NOMO-1 treated with dmso at 0.1 percent for 144 hours (cell line): ENCODE measurements around the gene KRT73.

ENCODE experiments used
- DNase-seq: peaks from one replicate; lab custom pipeline; 2025; ENCODE audit not compliant: unreplicated experiment; lab: John Stamatoyannopoulos, UW

Gene KRT73

DNA sequence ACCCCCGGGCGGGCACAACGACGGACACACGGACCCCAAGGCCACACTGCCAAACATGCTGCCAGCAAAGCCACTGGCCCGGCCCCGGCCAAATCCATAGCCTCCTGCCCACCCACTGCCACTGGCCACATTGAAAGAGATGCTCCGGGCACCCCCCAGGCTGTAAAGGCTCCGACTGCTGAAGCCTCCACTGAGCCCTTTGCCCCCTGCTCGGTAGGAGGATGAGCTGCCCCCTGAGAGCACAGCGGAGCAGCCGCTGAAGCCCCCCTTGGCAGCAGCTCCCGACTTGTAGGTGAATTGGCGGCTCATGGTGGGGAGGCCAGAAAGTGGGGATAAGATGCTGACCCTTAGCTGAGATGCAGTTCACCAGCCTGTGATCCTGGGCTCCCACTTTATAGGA is at the start of gene KRT73:
Gene KRT73, minus strand, starts transcription at position 344 of the 400 bp plus-strand sequence. Its CDS starts 35 bp downstream, at position 309.
- DNase-seq, result no peak

DNA sequence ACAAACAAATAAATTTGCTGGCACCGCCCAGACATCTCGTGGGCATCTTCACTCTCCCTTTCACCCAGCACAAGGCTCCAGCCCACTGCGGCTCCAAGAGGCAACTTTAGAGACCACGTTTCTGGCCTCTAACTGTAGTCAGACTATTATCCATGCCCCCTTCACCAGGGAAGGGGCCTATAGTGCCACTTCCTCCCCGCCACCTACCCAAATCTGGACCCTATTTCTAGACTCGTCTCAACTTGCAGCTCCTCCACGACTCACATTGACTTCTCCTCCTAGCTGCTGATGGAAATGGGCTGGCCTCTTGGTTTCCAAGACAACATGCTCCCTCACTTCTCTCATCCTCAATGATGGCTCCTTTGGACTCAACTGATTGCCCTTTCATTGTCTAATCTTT is 49.6 kb upstream of the KRT73 start:
- DNase-seq, result no peak

DNA sequence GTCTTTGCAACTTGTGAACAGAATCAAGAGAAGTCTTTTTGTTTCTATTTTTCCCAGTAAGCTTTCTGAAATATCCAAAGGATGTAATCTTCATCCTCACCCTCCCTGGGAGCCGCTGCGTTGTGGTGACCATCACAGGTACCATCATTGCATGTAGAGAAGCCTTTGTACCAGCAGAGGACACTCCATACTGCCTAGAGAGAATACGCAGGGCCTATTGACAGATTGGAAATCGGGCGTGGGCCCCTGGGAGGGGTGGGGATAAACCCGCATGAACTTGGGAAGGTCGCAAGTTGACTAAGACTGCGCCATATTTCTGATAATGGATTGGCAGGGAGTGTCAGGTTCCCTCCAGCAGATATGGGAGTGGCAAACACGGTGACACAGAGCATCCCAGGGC is 49.1 kb upstream of the KRT73 start:
- no peak for DNase-seq

DNA sequence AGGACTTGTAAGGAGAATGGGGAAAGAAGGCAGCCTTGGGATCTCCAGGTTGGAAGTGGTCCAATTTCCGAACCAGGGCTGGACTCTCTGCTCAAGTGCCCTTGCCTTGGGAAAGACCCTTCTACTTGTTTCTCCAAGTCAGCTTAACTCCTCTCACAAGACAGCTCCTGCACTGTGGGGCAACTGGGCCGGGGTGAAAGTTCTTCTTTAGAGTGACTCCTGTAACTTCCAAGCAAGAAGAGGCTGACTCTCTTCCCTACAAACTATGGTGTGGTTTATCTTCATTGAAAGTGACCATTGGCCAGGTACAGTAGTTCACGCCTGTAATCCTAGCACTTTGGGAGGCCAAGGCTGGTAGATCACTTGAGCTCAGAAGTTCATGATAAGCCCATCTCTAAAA is 48.1 kb upstream of the KRT73 start:
- no peak for DNase-seq

DNA sequence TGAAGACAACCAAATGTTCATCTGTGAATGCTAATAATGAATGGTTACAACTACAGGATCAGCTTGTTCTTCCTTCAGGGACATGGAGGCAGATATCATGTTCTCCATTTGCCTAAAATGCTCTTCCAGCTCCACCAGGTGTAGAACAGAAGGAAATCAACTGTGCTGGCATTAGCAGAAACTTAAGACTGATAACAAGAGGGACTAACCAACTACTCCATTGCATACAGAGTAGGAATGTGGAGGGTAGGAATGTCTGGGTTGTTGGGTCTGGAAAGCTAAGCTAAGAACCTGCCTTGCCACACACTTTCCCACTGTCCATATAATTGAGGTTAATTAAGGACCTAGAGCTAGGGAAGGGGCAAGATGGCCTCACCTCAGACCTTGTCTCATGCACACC is 45.1 kb upstream of the KRT73 start:
- no peak for DNase-seq

DNA sequence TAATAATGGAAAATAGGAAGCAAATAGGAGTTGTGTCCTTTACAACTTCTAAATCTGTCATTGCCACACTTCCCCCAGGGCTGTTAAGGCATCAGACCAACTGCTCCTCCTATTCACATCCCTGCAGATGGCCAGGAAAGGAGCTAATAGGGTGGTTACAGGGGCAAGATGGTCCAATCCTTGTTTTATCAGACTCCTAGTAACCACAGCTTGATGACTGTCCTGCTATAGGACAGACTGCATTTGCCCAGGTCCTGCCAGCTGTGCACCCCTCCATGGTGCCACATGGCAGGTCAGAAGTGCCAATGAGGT is 44.5 kb upstream of the KRT73 start:
- DNase-seq, result no peak

DNA sequence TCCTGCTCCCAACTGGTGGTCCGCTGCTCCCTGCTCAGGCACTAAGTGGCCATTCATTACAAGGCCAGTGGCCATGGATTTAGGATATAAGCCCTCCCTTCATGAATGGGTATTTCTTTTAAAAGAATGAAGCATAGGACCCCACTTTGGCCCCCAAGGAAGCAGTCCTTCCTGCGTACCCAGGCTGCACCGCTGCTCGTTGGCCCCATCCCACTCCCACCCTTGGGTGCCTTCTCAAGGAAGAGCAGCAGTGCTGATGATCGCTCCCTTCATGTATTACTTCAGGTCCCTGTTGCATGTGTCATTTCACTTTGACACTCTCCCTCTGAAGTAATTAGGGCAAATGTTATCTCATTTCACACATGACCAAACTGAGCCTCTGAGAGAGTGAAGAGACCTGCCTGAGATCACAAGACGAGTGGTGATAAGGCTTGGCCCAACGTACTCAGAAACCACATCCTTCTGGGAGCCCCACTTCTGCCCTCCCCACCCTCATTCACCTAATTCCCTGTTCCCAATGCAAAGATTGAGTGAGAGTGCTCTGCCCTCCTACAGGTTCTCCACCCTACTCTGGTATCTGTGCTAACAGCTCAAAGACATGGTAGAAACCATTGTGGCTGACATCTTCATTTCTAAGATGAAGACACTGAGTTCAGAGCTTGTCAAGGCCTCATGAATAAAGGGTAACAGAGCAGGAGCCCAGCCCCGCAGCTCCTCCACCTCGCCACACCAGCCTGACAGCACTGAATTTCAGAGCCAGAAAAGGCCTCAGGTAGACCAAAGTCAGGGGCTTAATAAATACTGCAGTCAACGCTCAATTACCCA is 43.9 kb upstream of the KRT73 start:
- no peak for DNase-seq

DNA sequence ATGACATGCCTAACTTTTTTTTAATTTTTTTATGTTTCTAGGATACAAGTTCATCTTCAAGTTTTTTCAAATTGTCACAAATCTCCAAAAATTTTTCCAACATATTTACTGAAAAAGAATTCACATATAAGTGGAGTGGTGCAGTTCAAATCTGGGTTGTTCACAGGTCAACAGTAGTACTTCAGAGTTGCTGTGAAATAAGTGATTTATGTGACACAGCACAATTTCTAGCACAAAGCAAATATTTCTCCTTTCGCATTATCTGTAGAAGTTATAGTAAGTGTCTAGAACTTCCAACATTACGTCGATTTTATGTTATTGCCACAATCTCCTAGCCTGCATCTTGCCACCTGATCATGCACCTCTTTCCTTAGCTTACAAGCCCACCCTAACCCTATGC is 43.3 kb upstream of the KRT73 start:
- no peak for DNase-seq

DNA sequence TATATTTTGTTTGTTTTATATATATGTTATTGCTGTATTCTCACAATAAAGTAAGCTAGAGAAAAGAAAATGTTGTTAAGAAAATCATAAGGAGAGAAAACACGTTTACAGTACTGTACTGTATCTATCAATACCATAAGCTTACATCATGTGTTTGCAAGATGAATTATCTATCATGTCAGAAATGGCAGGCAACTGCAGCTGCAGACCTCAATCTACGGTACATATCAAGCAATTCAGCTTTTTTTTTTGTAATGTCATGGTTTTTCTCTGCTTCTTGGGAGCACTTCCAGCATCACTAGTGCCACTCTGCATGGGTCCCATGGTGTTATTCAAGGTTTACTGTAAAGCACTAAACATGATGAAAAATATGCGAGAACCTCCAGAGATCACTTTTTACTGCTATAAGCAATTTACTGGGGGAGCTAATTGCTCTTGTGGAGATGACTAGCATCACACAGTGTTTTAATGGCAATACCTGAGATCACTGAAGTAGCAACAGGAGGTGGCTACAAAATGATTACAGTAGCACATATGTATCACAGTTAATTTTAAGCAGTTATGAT is 42.7 kb upstream of the KRT73 start:
- no peak for DNase-seq

DNA sequence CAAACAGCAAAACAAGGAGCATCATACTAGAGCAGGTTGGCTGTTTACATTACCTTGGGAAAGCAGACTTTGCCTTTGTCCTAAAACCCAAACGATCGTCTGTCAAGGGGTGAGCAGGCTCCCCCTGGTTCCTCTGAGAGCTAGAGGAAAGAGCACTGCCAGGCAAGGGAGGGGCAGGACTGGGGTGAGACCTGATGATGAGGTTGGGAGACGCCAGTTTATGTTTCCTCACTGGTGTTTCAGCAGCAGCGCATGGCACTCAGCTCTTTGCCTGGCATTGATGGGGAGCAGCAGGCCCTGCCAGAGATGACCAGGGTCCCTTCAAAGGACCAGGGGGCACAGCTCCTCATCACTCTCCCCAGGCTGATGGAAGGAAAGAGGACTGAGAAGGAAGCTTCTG is 41.6 kb upstream of the KRT73 start:
- DNase-seq, result no peak

DNA sequence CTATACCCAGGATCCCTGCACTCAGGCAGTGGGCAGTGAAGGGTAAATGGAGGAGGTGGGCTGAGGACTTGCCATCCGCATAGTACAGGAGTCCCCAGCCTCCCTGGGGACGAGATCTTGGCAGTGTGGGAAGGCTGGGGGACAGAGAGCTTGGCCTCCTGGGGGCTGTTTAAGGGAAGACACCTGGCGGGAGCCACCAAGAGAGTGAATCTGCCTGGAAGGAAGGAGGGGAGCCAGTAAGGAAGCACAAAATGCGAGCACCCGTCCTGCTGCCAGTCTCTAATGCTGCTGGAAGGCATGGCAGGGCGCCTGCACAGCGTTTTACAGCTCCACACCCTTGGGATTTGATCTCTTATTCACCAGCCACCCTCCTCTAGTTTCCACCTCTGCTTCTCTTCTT is 41.0 kb upstream of the KRT73 start:
- no peak for DNase-seq

DNA sequence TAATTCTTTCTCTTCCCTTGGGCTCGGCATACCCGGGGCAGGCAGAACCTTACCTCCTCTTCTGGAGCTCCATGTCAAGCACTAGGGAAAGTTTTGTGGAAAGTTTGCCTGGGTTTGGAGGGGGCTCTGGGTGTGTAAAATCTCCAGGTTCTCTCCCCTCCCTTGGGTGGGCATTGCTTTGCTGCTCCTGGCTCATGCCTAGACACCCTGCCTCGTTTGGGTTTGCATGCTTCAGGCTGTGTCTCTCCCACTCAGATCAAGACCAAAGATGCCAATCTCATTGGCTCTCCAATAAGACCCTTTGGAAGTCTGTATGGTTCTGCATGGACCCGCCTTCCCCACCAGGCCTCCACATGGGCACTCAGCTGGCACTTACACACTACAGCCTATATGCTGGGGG is 39.8 kb upstream of the KRT73 start:
- DNase-seq, result no peak

DNA sequence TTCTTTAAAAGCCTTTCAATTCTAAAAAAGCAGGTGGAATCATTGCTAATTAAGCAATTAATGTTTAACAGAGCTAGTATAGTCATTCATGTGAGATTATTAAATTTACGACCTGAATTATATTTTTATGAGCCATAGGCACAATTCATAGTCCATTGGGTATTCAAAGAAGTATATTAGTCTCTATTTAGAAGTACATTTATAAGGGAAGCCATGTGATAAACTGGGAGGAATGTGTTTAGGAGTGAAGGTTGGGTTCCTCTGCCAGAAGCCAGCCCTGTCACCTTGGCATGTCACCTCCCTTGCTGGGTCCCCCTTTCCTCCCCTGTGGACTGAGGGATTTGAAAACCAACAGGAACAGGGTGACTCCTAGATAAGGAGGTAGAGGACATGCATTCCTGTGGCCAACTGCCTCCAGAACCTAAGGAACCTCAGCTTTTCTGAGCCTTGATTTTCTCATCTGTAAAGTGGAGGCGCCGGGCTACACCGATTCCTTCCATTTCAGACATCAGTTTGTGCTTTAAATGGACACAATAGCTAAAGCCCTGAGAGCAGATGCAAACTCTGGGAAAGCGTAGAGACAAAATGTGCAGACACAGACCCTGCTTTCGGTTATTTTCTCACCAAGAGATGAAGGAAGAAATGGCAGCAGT is 39.0 kb upstream of the KRT73 start:
- no peak for DNase-seq

DNA sequence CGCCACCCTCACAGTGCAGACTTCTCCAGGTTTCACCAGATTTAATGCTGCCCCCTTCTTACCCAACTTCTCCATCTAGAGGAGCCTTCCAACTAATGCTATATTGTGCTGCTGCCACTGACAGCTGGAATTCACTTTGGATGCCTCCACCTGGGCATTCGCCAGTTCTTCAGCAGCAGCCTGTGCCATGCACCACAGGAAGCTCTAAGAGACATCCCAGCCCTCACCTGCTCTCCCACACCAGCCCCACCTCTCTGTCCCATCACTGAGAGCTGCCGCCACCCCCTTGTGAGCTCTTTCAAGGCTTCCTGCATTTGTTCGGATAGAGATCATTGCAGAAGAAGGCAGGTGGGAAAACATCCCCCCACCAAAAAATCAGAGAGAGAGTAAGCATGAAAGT is 38.3 kb upstream of the KRT73 start:
- DNase-seq, result no peak

DNA sequence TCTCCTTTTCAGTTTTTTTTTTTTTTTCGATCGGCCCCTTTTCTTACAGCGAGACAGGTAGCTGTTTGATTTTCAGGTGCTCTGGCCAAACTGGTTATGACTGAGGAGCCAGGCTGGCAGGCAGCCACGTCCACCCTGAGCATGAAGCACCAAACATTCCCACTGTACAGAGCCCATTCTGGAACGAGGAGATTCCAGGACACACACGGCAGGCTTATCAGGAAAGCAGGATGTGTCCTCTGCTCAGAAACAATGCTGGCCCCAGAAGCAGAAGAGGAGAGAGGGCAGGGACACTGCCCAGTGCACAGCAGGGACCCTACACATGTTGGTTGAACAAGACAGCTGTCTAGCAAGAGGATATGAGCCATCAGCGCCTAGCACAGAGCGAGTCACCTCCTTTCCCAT is 37.4 kb upstream of the KRT73 start:
- no peak for DNase-seq

DNA sequence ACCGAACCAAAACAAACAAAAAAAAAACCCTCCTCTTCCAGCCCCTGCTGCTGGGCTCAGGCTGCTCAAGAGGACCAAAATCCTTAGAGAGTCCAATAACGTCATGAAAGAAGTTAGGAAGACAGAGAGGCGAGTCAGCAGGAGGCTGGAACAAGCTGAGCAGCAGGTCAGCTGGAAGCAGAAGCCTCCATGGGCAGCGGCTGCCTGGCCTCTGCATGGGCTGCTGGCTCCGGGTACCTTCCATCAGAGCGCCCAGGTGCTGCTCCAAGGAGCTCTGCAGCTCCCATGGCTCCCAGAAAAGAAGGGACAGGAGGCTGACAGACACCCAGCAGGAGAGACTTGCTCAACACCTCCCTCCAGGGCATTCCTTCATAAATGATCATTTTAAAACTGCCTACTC is 36.9 kb upstream of the KRT73 start:
- no peak for DNase-seq

DNA sequence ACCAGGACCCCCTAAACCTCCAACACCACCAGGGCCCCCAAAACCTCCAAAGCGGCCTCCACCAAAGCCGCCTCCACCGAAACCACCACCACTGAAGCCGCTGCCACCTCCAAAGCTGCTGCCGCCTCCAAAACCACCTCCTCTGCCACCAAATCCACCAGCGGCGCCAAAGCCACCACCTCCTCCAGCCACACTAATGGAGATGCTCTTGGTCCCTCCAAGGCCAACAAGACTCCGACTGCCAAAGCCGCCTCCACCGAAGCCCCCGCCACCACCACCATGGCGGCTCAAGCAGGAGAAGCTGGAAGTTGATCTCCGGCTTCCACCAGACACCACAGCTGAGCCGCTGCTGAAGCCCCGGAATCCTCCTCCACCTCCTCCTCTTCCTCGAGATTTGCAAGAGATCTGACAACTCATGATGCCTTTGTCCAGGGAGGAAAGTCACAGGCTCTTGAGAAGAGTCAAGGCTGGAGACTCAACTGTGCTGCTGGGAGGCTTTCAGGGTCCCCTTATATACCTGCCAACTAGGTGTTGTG is 33.4 kb upstream of the KRT73 start, which contains the start of gene KRT2:
Gene KRT2, minus strand, starts transcription at position 486 of the 536 bp plus-strand sequence. Its CDS starts 69 bp downstream, at position 417.
- DNase-seq, result no peak

DNA sequence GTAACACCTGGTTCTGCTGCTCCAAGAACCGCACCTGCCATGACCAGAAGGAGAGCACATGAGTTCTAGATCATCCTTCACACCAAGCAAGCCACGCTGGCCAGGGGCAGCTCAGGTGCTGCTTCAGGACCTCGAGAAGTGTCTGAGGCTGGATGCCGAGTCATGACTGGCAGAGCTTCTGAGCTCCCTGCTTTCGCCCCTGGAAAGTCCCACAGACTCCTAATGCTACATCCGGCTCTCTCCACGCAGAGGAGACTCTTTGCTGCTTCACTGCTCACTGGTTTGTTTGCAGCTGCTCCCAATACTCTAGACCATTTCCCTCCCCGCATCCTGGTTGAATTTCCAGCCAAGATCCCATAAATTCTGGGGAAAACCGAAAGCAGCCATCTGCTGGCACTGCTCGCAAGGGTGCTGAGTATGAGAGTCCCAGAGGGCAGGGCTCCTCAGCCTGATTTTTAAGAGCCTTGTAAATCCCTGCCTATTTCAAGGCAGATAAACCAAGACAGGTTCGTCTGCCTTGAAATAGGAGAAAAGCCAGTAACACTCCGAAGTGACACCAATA is 32.2 kb upstream of the KRT73 start:
- no peak for DNase-seq

DNA sequence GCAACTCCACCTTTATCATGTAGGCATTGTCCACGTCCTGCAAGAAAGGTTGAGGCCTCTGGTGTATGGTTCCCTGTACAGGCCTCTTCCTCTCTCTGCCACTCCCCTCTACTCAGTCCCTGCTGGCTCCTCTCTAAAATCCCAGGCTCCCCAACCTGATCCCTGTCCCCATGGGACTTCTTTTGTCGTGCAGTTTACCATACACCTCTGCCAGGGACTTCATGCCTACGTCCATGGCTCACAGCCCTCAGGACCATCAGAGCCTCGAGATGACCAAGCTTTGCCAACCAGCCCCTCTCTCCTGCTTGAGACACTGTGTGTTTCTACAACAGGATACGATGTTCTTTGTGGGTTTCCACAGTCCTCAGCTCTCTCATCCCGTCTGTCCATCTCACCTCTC is 30.7 kb upstream of the KRT73 start:
- no peak for DNase-seq

DNA sequence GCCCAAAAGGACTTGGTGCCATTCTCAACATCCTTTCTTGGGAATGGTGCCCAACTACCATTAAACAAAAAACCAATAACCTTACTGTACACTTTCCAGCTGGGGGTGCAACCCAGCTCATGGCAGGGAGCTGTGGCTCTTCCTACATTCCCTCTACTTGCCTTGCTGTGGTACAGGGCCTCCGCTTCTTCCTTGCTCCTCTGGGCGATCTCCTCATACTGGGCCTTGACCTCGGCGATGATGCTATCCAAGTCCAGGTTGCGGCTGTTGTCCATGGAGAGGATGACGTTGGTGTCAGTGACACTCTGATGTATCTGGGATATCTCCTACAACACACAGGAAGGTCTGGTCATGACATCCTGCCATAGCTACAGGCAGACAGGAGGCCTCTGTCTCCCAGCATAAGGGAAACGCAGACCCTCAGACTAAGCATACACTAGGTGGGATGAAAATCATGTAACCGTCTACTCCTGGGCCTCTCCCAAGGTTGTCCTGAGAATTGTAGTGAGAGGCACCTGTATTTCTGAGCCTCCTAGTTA is 29.7 kb upstream of the KRT73 start:
- no peak for DNase-seq

DNA sequence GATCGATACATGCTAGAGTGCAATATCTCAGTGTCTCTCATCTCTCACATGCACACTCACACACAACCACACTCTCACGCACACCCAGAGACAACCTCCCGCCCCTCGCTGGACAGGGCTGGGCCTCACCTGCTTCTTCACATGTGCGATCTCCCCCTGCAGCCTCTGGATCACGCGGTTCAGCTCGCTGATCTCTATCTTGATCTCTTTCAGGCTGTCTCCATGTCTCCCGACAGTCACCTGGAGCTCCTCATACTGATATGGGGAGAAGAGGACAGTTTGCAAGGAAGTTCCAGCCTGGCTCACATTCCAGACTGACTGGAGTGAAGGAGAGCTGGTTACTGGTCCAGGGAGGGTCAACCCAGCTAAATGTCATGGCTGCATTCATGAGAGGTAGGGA is 29.2 kb upstream of the KRT73 start:
- no peak for DNase-seq

DNA sequence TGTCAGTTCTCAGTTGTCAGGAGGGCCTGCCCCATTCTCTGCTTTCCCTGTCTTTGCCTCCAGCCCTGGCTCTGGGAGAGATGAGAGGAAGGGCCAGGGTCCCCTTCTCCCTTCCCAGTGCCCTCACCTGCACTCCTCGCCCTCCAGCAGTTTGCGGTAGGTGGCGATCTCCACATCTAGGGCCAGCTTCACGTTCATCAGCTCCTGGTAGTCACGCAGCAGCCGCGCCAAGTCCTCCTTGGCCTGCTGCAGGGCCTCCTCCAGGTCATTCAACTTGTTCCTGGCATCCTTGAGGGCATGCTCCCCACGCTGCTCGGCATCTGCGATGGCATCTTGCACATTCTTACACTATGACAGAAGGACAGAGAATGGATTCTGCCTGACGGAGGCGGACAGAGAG is 28.3 kb upstream of the KRT73 start:
- DNase-seq, result no peak
